OCI-M2 (cell line): ENCODE measurements around the gene KCNF1.

ENCODE experiments used
- DNase-seq: peaks from one replicate; lab custom pipeline; 2025; ENCODE audit not compliant: unreplicated experiment; lab: John Stamatoyannopoulos, UW

KCNF1 gene

DNA sequence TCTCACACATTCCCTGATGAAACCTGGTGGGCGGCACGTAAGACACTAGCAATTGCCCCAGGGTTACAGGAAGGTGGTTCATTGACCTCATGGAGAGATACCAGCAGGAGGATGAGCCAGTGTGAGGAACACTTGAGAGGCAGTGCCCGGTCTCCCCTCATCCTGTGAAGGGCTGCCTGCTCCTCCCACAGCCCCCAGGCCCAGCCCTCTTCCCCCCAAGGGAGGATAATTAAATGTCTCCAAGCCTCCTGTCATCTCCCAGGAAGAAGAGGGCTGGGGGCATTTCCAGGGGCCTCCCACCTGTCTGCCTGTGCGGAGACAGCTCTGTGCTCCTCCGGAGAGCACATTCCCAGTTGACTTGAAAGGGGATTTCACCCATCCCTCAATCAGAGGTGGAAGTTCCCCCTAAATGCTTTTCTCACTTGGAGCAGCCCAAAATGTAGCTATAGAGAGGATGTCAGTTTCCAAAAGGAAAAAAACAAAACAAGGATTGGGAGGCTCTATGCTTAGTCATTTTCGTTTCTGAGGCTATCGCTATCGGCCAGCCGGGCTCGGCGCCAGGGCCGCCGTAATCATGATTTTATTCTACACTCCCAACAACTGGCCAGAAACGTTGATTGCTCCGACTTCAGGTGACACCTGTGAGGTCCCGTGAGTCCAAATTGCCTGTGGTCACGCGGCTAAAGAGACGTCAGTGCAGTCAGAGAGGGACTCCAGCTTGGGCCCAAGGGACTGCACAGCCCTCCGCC, 7.1 kb downstream of the KCNF1 start:
- no peak for DNase-seq

DNA sequence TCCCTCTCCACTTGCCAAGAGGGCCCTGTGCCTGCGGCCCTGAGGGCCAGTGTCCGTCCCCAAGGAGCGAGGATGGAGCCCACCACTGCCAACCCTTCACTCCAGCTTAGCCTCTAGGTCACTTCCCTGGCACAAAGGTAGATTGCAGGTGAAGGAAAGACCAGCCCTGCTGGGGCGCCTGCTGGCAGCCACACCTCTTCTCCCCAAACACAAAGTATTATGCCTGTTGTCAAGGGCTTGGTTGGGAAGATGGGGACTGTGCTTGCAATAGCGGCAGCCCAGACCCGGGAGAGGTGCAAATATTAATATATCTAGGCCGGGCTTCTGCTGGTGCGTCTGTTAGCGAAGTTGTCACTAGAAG, 7.7 kb downstream of the KCNF1 start:
- DNase-seq: no peak

DNA sequence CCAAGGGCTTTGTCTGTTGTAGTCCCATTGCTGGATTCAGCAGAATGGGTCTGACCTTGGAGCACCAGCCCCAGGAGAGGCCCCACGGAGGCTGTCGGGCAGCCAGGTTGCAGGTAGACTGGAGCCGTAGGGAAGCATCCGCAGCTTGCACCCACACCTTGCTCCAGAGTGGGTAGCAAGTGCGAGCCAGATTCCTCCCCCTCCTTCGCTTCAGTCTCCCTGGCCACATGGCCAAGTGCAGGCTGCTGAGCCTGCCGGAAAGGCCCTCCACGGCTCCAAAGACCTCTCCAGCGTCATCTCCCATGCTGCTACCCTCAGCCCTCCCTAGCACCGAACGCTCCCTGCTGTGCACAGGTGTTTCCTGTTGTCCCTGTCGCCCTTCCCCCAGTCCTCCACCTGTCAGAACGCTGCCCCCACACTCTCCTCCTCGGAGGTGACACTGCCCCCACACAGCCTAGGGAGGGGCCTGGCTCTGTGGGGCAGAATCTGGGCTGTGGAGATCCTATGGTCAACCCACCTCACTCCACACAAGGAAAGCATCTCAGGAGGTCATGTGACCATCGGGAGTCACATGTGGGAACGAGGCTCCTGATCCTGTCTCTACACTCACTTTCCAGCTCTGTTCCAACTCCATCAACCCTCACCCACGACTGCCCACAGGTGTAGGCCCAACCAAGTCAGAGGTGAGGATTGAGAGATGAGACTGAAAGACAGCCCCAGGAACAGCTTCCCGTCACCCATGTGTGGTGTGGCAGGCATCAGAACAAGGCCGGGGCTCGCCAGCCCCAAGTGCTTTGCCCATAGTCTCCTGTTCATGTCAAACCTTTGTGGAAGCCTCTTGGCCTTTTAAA, 8.3 kb downstream of the KCNF1 start:
- DNase-seq: no peak

DNA sequence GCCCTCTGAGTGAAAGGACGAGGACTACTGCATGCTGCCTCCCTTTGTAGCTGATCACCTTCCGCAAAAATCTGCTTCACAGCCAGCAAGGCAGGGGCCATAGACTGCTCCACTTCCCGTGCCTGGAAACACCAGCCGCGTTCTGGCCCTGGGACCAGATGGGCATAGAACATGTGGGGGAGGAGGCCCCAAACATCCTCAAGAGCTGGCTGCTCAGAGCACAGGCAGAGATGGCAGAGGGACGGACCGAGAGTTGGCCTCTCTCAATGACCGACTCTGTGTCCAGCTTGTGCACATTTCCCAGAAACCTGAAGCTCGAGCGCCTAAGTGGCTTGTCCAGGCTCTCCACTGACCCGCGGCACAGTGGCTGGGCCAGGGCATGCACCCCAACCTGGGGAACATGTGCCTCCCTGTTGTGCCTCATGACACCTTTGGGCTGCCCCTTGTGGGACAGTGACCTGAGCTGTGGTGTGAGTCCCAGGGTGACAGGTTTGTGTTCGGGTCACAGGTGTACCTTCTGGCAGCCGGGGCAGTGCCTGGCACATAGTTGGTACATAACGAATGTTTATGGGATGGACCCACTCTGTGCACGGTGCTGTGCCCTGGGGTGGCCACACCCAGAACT, 9.1 kb downstream of the KCNF1 start:
- no peak for DNase-seq

DNA sequence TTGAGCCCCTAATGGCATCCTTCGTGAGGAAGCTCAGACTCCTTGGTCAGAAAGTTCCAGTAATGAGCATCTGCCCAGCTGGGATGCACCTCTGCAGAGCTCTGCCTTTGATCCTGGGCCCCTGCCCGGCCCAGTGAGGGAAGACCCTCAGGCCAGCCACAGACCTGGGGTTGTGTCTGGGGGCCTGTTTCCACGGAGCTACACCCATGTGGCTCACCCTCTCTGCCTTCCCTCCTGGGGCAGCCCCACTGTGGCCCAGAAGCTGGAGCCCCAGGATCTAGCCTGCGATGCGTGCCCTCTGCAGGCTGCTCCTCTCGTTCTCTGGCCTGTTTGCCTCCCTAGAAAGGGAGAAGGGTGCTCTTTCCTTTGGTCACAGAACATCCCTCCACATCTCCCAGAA, 9.8 kb downstream of the KCNF1 start:
- DNase-seq: no peak

DNA sequence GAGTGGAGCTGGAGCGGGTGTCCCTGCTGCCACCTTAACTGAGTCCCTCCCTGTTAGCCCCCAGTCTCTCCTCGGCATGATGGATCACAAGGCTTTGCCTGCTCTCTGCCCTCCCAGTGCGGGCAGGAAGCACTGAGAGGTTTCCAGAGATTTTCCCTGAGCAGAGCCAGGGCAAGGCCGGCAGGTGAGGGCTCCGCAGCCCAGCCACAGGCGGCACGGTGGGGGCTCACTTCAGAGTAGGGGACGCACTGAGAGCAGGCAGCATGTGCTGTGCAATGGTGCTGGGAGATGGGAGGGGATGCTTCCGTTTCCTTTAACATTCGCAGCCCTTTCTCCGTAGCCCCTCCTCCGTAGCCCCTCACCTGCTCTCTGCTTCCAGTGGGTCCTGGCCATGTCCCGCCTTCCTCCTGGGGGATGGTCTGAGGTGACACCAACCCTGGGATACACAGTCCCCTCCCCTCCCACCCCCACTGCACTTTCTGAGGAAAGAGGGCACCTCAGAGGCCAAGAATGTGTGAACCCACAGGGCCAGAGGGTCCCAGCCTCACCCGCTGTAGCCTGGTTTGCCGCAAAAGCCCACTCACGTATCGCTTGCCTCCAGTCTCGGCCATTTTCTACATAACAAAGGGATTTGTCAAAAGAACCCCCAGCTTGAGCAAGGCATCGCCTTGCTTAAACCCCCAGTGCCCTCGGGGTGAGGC, 10.7 kb downstream of the KCNF1 start:
- DNase-seq: no peak

DNA sequence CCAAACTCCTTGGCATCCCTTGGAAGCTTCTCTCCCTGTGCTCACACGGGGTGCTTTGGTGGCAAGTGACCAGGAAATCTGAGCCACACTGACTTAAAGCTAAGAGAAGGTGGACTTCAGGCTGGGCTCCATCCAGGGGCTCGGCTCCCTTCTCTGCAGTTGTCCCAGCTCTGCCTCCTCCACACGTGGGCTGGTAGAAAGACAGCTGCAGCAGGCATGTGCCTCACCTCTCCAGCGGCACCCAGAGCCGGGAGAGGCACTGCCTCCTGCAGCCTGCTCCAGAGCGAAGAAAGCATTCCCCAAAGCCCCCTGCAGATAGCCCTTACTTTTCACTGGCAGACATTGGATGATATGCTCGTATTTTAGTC, 11.3 kb downstream of the KCNF1 start:
- DNase-seq: no peak

DNA sequence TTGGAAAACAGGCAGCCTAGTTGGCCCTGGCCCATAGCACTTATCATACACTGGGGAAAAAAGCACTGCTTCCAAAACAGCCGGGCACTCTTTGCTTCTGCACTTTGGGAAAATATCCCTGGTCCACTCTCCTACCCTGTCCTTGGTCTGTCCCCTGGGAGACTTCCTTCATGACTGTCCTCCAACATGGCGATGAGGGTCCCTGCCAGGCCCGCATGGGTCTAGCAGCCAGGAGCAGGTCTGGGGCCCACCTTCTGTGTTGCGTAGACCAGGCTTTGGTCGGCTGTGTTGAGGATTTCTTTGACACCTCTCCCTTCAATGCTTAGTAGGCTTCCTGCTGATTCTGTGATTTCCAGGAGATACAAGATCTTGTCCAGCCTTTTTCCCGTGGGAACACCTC, 12.2 kb downstream of the KCNF1 start:
- no peak for DNase-seq

DNA sequence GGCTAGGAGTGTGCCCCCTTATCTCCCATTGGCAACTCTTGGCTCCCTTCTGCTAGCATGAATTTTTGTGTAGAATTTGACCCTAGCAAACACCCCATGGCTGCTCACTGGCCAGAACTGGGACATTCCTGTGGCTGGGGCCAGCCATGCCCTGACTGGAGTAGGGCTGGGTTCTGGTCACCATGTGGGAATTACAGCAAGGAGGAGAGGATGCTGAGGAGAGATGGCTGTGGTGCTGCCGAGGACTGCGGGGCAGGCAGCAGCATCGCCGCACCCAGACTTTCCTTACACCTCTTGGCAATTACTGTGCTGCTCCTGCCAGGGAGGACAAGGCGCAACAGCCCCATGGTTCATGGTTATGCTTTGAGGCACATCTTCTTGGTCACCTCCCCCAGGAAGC, 12.7 kb downstream of the KCNF1 start:
- DNase-seq: no peak

DNA sequence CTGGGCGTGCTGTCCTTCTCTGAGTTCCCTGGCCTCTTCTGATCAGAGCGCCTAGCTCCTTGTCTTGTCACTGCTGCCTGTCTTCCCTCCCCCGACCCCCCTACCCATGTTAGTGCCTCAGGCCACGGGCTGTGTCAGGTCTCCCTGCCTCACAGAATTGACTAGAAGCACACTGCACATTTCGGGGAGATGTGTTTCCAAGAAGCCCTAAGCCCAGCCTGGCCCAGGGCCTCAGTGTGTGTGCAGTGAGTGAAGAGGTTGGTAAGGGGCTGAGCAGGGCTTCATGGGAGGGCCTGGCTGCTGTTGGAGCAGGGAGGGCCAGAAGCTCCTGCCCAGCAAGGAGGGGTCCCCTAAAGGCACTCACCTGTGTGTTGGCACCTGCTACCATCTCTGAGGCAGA, 13.1 kb downstream of the KCNF1 start:
- DNase-seq: no peak

DNA sequence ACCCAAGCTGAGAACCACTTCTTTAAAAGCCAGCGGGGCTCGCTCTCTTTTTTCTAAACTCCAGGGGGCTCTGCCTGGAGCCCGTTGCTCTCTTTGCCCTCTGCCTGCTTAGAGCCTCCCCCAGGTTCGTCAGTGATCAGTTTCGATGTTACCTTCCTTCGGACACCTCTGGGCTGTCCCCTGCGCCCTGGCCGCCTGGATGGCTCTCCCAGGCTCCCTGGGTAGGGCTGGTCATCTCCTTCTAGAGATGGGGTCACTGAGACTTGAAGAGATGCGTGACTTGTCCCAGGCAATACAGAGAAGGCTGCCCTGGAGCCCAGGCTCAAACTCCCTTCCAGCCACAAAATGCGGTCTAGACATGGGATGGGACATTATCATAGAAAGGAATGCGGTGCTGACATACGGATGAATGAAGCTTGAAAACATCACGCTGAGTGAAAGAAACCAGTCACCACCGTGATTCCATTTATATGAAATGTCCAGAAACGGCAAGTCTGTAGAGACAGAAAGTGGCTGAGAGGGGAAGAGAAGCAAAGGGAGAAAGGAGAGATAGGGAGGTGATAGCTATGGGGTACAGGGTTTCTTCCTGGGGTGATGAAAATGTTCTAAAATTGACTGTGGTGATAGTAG, 14.6 kb downstream of the KCNF1 start:
- no peak for DNase-seq

DNA sequence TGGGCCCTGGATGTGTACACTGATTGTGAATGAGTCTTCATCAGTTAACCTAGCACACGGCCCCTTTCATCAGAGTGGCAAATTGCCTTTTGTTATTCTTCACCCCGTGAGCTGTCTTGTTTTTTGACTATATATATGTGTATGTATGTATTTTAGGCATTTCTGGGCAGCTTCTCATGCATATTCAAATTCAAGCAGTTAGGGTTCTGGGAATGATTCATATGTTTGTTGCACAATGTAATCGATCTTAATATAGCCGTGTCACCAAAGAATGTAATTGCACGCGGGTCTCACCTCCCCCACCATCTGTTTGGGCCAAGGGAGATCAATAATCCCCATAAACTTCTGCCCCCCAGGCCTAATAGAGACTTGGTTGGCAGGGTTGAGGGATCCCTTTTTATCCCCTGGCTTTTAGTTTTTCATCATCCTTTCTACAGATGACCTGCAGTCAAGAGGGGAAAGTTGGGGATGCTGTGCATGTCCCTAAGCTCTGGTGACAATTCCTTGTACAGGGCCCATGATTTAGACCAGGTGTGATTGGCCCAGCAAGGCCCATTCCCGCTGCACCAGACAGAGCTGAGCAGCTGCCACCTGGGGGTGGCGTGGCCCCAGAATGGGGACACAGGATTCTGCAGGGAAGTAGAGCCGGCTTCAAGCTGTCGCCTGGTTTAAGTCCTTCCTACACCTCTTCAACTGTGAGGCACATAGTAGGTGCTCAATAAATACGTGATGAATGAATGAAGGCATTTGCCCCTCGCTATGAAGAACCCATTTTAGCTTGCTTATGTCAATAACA, 19.2 kb downstream of the KCNF1 start:
- no peak for DNase-seq

DNA sequence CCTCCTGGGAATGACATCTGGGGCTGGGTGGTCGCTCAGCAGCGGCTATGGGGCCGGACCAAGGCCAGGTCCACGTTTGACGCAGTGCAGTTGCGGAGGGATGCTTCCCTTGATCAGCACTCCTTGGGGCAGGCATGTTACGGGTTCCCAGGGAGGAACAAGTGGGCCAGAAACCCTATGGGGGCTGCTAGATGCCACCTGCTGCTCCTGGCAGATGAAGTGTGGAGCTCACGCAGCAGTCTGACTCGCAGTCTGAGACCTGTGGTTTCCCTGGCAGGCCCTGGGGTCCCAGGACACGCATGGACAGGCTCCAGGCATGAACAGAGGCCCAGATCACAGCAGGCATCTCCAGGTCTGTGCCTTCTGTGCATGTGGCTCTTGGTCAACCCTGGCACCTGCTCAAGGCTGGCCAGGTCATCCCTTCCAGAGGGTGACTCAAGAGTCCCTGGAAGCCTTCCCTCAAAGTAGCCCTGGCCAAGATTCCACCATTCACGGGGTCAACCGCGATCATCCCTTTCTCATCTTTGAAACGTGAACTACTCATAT, 20.0 kb downstream of the KCNF1 start:
- DNase-seq: no peak

DNA sequence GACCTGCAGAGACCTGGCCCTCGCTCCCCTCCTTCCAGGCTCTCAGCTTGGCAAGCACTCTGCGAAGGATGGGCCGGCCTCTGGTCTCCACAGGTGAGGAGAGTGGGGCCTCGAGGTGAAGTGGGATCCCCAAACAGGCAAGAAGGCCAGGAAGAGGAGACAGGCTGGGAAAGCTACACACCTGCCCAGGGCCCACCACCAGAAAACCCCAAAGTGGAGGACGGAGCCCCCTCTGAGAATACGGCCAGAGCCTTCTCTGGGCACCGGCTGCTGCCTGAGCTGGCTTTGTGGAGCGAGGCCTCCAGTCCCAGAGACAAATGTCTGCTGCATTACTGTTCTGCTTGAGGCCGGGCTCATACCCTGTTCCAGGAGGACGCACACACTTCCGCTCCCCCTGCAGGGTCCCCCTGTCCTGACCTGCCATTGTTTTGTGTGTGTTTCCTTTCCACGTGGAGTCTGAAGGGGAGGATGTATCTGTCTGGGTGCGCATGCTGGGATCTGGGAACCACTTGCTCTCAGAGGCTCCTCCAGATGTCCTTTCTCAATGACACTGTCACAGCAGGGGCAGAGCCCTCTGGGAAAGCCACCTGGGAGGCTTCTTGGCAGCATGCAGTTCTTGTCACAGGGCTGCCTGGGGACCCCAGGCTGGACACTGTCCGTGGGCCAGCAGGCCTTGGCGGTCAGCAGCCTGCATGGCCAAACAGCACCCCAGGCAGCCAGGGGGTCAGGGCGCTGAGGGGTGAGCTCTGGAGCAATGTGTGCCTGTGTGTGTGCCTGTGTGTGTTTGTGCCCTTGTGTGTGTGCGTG, 20.8 kb downstream of the KCNF1 start:
- no peak for DNase-seq

DNA sequence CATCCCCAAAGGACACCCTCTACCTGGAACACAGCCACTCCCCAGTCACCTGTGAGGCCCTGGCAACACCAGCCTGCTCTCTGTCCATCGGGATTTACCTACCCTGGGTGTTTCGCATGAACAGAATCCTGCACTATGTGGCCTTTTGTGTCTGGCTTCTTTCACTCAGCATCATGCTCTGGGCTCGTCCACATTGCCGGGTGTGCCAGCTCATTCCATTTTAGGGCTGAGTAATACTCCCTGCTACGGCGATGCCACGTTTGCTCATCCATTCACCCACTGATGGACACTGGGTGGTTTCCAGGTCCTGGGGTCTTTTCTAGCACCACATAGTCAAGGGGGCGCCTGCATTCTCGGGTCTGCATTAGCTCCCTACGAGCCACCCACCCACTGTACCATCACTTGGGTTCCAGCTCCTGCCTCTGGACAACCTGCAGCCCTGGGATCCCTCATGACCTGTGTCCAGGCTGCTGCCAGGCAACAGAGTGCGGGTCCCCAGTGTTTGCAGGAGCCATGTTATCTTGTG, 22.0 kb downstream of the KCNF1 start:
- DNase-seq: no peak

DNA sequence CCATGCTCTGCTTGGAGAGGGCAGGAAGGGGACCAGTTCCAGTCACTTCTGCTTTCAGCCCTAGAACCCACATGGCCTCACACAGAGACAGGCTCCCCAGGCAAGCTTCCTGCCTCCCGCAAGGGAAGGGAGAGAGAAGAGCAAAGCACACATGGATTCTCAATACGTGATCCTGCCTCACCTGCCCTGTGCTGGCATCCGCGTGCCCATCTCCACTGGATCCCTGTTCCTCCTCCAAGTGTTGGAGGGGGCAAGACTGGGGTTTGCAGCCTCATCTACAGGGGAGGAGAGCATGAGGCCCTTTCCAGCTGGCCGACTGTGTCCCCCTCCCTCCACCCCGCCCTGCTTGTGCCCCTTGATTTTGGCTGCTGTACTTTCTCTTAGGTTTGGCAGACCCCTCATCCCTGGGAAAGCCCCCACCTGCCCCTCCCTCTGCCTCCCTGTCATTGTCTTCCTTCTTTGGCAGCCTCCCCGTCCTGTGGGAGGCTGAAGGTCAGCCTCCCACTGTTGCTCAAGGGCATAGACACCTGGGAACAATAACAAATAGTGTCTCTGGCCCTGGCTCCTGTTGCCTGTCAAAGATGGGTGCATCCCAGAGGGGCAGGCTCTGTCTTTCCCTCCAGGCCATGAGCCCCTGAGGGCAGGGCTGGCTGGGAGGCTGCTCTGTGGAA, 22.7 kb downstream of the KCNF1 start:
- DNase-seq: no peak

DNA sequence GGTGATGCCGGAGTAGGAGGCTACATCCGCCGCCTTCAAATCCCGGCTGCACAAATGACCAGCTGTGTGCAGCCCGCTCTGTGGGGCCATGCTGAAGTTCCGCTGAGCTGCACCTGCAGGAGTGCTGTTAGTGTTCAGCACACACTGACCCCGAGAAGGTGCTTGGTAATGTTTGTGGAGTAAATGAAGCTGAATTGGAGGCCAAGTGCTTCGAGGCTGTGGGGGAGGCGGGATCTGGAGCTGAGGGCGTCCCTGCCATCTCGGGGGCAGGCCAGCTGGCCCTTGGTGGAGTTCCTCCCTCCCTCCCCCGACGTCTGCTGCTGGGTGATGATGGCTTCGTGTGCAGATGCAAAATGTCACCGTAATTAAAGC, 23.2 kb downstream of the KCNF1 start:
- no peak for DNase-seq

DNA sequence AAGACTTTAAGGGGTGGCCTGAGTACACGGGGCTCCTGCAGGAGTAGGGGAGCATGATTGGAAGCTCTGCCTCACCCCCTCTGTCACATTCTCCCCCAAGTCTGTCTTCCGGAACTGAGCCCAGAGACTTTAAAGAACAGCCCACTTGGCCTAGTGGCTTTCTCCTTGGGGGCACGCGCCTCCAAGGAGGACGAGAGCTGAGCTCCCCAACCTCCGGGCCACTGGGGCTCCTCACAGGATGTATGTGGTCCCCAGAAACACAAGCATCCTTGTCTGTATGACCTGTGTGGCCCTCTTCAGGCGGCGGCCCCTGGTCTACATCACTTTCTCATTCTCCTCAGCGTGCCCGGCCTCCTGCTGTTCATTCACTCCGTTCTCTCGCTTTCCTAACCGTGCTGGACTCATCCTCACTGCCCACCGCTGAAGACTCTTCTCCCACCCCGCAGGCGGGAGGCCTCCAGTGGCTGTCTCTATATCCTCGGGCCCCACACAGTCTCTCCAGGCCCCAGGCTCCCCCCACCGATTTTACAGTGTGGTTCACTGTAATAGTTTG, 23.7 kb downstream of the KCNF1 start:
- DNase-seq: no peak
